HUES64 (cell line): Measurements from ENCODE around the gene ASB8.
A peak's percentile ranks its signal among the peaks of the same experiment; 100 is the strongest.
"Not testable (repeated sequence)": the region's sequence is repeated elsewhere in the genome, so short reads cannot be mapped to it uniquely, and the experiment has no call there.

ENCODE experiments used
- H3K27ac ChIP-seq: 2 replicates; pipeline ENCODE4 v1.7.0; 2013; ENCODE audit warnings: low read depth, low read length, inconsistent platforms
- H3K27me3 ChIP-seq: 2 replicates; pipeline ENCODE4 v1.6.1; 2013; ENCODE audit warnings: mild to moderate bottlenecking, low read length; ENCODE audit not compliant: insufficient read depth
- H3K36me3 ChIP-seq: 2 replicates; pipeline ENCODE4 v1.6.1; 2013; ENCODE audit warnings: mild to moderate bottlenecking, low read length; ENCODE audit not compliant: insufficient read depth
- H3K4me1 ChIP-seq: 2 replicates; pipeline ENCODE4 v1.6.1; 2013; ENCODE audit warnings: mild to moderate bottlenecking, low read length, moderate library complexity; ENCODE audit not compliant: insufficient read depth
- H3K4me3 ChIP-seq: 2 replicates; pipeline ENCODE4 v1.5.1; 2013; ENCODE audit warnings: mild to moderate bottlenecking, low read length, moderate library complexity
- H3K9ac ChIP-seq: 2 replicates; pipeline ENCODE4 v1.6.1; 2013; ENCODE audit warnings: mild to moderate bottlenecking, low read depth, low read length
- H3K9me3 ChIP-seq: 2 replicates; pipeline ENCODE4 v1.6.1; 2013; ENCODE audit warnings: low read depth, low read length; ENCODE audit not compliant: insufficient read depth
- WGBS: fragments of 150-250, 120-280 bp; methylation state at CpG from one replicate; pipeline ENCODE4 v1.1.7; 2013; ENCODE audit warnings: missing lambda C conversion rate; 5-methylcytosine and 5-hydroxymethylcytosine counted together

Gene ASB8

GRCh38 chr12:48132826-48133225, 24.5 kb downstream of the ASB8 start:
- Histone ChIP-seq H3K4me1 (no peaks in the 10 kb centered on the region), H3K27ac (no peak overlapping the region), H3K9ac (no peak overlapping the region), H3K36me3 (peaks cover 93% of the 10 kb centered on the region), H3K9me3 (no peaks in the 10 kb centered on the region), H3K27me3 (no peaks in the 10 kb centered on the region), H3K4me3 (no peak overlapping the region)
- 96% methylated on average over 14 of the region's 14 CpGs for WGBS

- no peaks in the 10 kb centered on the region for H3K9me3 ChIP-seq
- H3K27ac ChIP-seq, result no peak overlapping the region
- peaks cover 97% of the 10 kb centered on the region for H3K36me3 ChIP-seq
- no peak overlapping the region for H3K4me3 ChIP-seq
- H3K9ac ChIP-seq, result no peak overlapping the region
- H3K4me1 ChIP-seq, result no peaks in the 10 kb centered on the region
- WGBS, result 99% methylated on average over 2 of the region's 2 CpGs
- no peaks in the 10 kb centered on the region for H3K27me3 ChIP-seq
Measured at GRCh38 chr12:48131517-48131916, 25.8 kb downstream of the ASB8 start.

GRCh38 chr12:48129376-48129775, 27.9 kb downstream of the ASB8 start:
- WGBS, result 100% methylated on average over 1 of the region's 1 CpG
- Histone ChIP-seq H3K36me3 (peaks cover 96% of the 10 kb centered on the region), H3K27me3 (no peaks in the 10 kb centered on the region), H3K9ac (no peak overlapping the region), H3K27ac (no peak overlapping the region), H3K4me1 (no peaks in the 10 kb centered on the region), H3K9me3 (no peaks in the 10 kb centered on the region), H3K4me3 (no peak overlapping the region)

- no peak overlapping the region for H3K9ac ChIP-seq
- H3K36me3 ChIP-seq, result peaks cover 96% of the 10 kb centered on the region
- WGBS, result 95% methylated on average over 1 of the region's 1 CpG
Measured at GRCh38 chr12:48128800-48129199, 28.5 kb downstream of the ASB8 start.

GRCh38 chr12:48126953-48127630, 30.2 kb downstream of the ASB8 start:
- H3K4me3 ChIP-seq, result no peak overlapping the region
- H3K9ac ChIP-seq, result no peak overlapping the region
- peaks cover 94% of the 10 kb centered on the region for H3K36me3 ChIP-seq
- H3K27me3 ChIP-seq, result no peaks in the 10 kb centered on the region
- H3K4me1 ChIP-seq, result no peaks in the 10 kb centered on the region
- no peak overlapping the region for H3K27ac ChIP-seq
- no peaks in the 10 kb centered on the region for H3K9me3 ChIP-seq
- 94% methylated on average over 2 of the region's 2 CpGs for WGBS

More at GRCh38 chr12:48128800-48129199, 28.5 kb downstream of the ASB8 start:
- Histone ChIP-seq H3K4me1 (no peaks in the 10 kb centered on the region), H3K27ac (no peak overlapping the region), H3K9me3 (no peaks in the 10 kb centered on the region), H3K4me3 (no peak overlapping the region), H3K27me3 (no peaks in the 10 kb centered on the region)

GRCh38 chr12:48125985-48126384, 31.3 kb downstream of the ASB8 start:
- H3K27ac ChIP-seq, result no peak overlapping the region
- peaks cover 83% of the 10 kb centered on the region for H3K36me3 ChIP-seq
- no peaks in the 10 kb centered on the region for H3K4me1 ChIP-seq
- H3K4me3 ChIP-seq, result no peak overlapping the region
- 95% methylated on average over 4 of the region's 4 CpGs for WGBS
- H3K9me3 ChIP-seq, result no peaks in the 10 kb centered on the region
- H3K27me3 ChIP-seq, result no peaks in the 10 kb centered on the region
- no peak overlapping the region for H3K9ac ChIP-seq

- H3K9me3 ChIP-seq, H3K27ac ChIP-seq, H3K27me3 ChIP-seq, H3K4me1 ChIP-seq, H3K9ac ChIP-seq, H3K4me3 ChIP-seq: not testable (repeated sequence)
- WGBS, result 80% methylated on average over 1 of the region's 5 CpGs
- H3K36me3 ChIP-seq, result peaks cover 79% of the 10 kb centered on the region
Measured at GRCh38 chr12:48125542-48125941, 31.8 kb downstream of the ASB8 start.

GRCh38 chr12:48123169-48123568, 34.1 kb downstream of the ASB8 start:
- Histone ChIP-seq H3K4me3 (no peak overlapping the region), H3K9me3 (no peaks in the 10 kb centered on the region), H3K4me1 (peaks cover 11% of the 10 kb centered on the region), H3K27ac (no peak overlapping the region), H3K27me3 (no peaks in the 10 kb centered on the region), H3K9ac (no peak overlapping the region), H3K36me3 (peaks cover 56% of the 10 kb centered on the region)
- 93% methylated on average over 4 of the region's 4 CpGs for WGBS

GRCh38 chr12:48122065-48122834, 35.1 kb downstream of the ASB8 start:
- Histone ChIP-seq H3K4me3 (no peak overlapping the region), H3K36me3 (peaks cover 47% of the 10 kb centered on the region), H3K27me3 (no peaks in the 10 kb centered on the region), H3K4me1 (peaks cover 11% of the 10 kb centered on the region), H3K9ac (no peak overlapping the region), H3K9me3 (no peaks in the 10 kb centered on the region), H3K27ac (no peak overlapping the region)
- WGBS, result 96% methylated on average over 2 of the region's 2 CpGs

- H3K4me1 ChIP-seq, result peaks cover 11% of the 10 kb centered on the region
- H3K27ac ChIP-seq, result no peak overlapping the region
- H3K9ac ChIP-seq, result no peak overlapping the region
- no peaks in the 10 kb centered on the region for H3K27me3 ChIP-seq
- H3K4me3 ChIP-seq, result no peak overlapping the region
- peaks cover 40% of the 10 kb centered on the region for H3K36me3 ChIP-seq
- no peaks in the 10 kb centered on the region for H3K9me3 ChIP-seq
- 95% methylated on average over 1 of the region's 1 CpG for WGBS
Measured at GRCh38 chr12:48121522-48121921, 35.8 kb downstream of the ASB8 start.

GRCh38 chr12:48119834-48120195, 37.5 kb downstream of the ASB8 start:
- Histone ChIP-seq H3K27ac (peak overlapping the region; percentile 8), H3K4me1 (peaks cover 11% of the 10 kb centered on the region), H3K27me3 (no peaks in the 10 kb centered on the region), H3K9ac (peak overlapping the region; percentile 63), H3K9me3 (no peaks in the 10 kb centered on the region), H3K36me3 (peaks cover 25% of the 10 kb centered on the region), H3K4me3 (peak overlapping the region; percentile 69)
- 5% methylated on average over 5 of the region's 5 CpGs for WGBS
